Mesenteric fat pad (tissue), 1 donor: ENCODE results near the gene SMYD2. TPM values are rescaled to one million over a fixed set of nuclear protein-coding genes. Genes with fewer than 3 reads are reported as not detected.

Experiments used
- DNase-seq: peaks from one replicate; pipeline ENCODE4 v3.0.0-alpha.2; 2020; ENCODE audit warnings: low spot score
- total RNA-seq: library from RNA; stranded (reverse); fragmentation: NEBNext Ultra II Directional; extraction: Animal tissue kit (Norgen Biotek cat#: 25700); gene quantifications from one replicate; pipeline ENCODE4 v1.2.1, GENCODE V29; 2021
- donor health status: DM: yes; HTN: yes; CAD: no.

The SMYD2 gene
- total RNA-seq, 1 donor from 2014 or later, result 34.4 TPM

GRCh38 chr1:214354440-214355148, 73.6 kb downstream of the SMYD2 start:
- no peak for DNase-seq

GRCh38 chr1:214360116-214360515, 79.2 kb downstream of the SMYD2 start:
- no peak for DNase-seq

GRCh38 chr1:214360525-214361164, 79.7 kb downstream of the SMYD2 start:
- DNase-seq, result no peak

GRCh38 chr1:214361636-214362035, 80.7 kb downstream of the SMYD2 start:
- no peak for DNase-seq

GRCh38 chr1:214362188-214362882, 81.4 kb downstream of the SMYD2 start:
- DNase-seq, result no peak

GRCh38 chr1:214363386-214363785, 82.4 kb downstream of the SMYD2 start:
- DNase-seq, result no peak

- DNase-seq, result no peak
Observed at GRCh38 chr1:214364386-214364785, 83.4 kb downstream of the SMYD2 start.

GRCh38 chr1:214364786-214365295, 83.9 kb downstream of the SMYD2 start:
- DNase-seq, result no peak

- DNase-seq, result no peak
Observed at GRCh38 chr1:214367841-214368240, 86.9 kb downstream of the SMYD2 start.

- DNase-seq, result no peak
Observed at GRCh38 chr1:214369364-214369763, 88.4 kb downstream of the SMYD2 start.

- DNase-seq, result no peak
Observed at GRCh38 chr1:214370615-214371014, 89.7 kb downstream of the SMYD2 start.

GRCh38 chr1:214372092-214372491, 91.1 kb downstream of the SMYD2 start:
- no peak for DNase-seq

- no peak for DNase-seq
Observed at GRCh38 chr1:214377485-214377884, 96.5 kb downstream of the SMYD2 start.

- DNase-seq, result no peak
Observed at GRCh38 chr1:214377886-214378285, 96.9 kb downstream of the SMYD2 start.

GRCh38 chr1:214378492-214378891, 97.5 kb downstream of the SMYD2 start:
- no peak for DNase-seq

- DNase-seq, result no peak
Observed at GRCh38 chr1:214379236-214379970, 98.4 kb downstream of the SMYD2 start.

- no peak for DNase-seq
Observed at GRCh38 chr1:214380396-214380795, 99.4 kb downstream of the SMYD2 start.

GRCh38 chr1:214380986-214381695, 100.2 kb downstream of the SMYD2 start:
- no peak for DNase-seq

- no peak for DNase-seq
Observed at GRCh38 chr1:214383381-214384372, 102.7 kb downstream of the SMYD2 start.
